GM06990 (cell line): ENCODE results near the gene MROH2A.

ENCODE experiments used
- DNase-seq: peaks from one replicate; pipeline ENCODE4 v3.0.0-alpha.2; 2011; ENCODE audit not compliant: insufficient read length; ENCODE audit errors: extremely low read depth
- H3K27me3 ChIP-seq: replicated peaks from 2 replicates; pipeline ENCODE4 v1.6.0; 2011; ENCODE audit warnings: low read length; ENCODE audit not compliant: control insufficient read depth, insufficient read depth
- H3K36me3 ChIP-seq: 2 replicates; pipeline ENCODE4 v1.5.1; 2011; ENCODE audit warnings: low read length; ENCODE audit not compliant: control insufficient read depth, insufficient read depth
- H3K4me3 ChIP-seq: replicated peaks from 2 replicates; pipeline ENCODE4 v1.5.1; 2011; ENCODE audit warnings: low read depth, mild to moderate bottlenecking, control low read depth, low read length
- TF ChIP-seq, protein P1 (sequence below): IDR thresholded peaks from 2 replicates; pipeline ENCODE4 v1.5.1; 2011; ENCODE audit warnings: low read length, control low read depth, mild to moderate bottlenecking, inconsistent platforms; ENCODE audit not compliant: insufficient read depth, poor library complexity, severe bottlenecking

The MROH2A gene

DNA sequence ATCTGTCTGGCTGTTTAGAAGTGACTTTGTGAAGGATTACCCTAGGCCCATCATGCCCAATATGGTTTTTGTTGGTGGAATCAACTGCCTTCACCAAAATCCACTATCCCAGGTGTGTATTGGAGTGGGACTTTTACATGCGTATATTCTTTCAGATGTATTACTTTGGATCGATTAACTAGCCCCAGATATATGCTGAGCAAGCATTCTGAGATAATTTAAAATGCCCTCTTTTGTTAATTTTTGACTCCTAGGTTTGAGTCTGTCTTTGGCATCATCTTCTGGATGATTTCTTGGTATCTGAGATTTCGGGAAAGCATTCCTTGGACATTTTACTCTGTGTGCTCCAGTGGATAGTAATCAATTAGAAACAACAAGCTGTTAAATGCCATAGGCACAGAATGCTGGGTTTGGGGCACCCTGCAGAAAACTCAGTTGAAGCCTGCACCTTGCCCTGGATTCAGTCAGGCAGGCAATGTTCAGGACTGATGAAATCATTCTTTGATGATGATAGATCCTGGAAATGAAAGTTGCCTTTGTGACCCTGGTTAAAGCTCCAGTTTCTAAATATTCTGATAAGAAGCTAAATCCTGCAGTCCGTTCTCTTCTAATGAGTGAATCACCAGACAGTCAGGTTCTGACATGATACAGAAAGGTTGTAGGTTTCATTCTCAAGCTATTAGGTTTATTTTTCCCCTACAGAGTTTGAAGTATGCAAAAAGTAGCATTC is 16.9 kb upstream of the MROH2A start:
- Histone ChIP-seq H3K4me3 (no peak overlapping the region), H3K36me3 (no peaks in the 10 kb centered on the region), H3K27me3 (no peaks in the 10 kb centered on the region)
- DNase-seq = no peak
- TF ChIP-seq, protein P1, sequence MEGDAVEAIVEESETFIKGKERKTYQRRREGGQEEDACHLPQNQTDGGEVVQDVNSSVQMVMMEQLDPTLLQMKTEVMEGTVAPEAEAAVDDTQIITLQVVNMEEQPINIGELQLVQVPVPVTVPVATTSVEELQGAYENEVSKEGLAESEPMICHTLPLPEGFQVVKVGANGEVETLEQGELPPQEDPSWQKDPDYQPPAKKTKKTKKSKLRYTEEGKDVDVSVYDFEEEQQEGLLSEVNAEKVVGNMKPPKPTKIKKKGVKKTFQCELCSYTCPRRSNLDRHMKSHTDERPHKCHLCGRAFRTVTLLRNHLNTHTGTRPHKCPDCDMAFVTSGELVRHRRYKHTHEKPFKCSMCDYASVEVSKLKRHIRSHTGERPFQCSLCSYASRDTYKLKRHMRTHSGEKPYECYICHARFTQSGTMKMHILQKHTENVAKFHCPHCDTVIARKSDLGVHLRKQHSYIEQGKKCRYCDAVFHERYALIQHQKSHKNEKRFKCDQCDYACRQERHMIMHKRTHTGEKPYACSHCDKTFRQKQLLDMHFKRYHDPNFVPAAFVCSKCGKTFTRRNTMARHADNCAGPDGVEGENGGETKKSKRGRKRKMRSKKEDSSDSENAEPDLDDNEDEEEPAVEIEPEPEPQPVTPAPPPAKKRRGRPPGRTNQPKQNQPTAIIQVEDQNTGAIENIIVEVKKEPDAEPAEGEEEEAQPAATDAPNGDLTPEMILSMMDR = no peak

DNA sequence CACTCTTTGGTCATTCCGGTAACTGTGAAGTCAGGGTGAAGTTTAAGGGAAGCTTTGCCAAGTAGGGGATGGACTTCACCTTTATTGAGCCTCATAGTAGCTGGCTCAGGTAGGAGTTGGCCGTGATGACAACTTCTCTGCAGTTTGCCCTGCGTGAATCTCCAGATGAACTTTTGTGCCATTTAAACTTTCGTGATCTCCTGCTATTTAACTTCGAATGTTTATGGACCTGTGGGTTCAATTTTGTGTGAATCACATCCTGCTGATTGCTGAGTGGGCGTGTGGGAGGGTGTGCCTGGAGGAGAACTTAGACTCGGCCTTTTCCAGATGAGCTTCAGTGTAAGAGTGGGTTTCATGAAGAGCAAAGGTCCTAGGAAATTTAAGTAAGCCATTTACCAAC is 13.9 kb upstream of the MROH2A start:
- no peaks in the 10 kb centered on the region for H3K36me3 ChIP-seq
- no peak overlapping the region for H3K4me3 ChIP-seq
- DNase-seq = no peak
- H3K27me3 ChIP-seq = no peaks in the 10 kb centered on the region
- TF ChIP-seq, protein P1 = no peak

DNA sequence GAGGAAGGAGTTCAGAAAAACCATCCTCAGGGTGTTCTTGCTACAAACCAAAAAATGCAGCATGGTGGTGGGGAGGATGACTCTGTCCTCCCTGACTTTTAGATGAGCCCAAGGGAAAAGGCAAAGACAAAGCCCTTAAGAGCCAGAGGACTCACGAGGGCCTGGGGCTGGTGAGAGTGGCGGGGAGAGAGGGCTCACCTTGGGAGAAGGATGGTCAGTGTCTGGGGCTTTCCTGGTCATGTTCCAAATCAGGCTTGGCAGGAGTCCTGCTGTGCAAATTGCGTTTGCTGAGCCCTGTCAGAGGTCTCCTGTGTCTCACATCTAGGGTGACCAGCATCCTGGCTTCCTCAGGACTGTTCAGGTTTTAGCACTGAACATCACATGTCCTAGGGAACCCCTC is 13.4 kb upstream of the MROH2A start:
- no peaks in the 10 kb centered on the region for H3K27me3 ChIP-seq
- no peaks in the 10 kb centered on the region for H3K36me3 ChIP-seq
- DNase-seq = no peak
- TF ChIP-seq, protein P1 = no peak
- H3K4me3 ChIP-seq = no peak overlapping the region

DNA sequence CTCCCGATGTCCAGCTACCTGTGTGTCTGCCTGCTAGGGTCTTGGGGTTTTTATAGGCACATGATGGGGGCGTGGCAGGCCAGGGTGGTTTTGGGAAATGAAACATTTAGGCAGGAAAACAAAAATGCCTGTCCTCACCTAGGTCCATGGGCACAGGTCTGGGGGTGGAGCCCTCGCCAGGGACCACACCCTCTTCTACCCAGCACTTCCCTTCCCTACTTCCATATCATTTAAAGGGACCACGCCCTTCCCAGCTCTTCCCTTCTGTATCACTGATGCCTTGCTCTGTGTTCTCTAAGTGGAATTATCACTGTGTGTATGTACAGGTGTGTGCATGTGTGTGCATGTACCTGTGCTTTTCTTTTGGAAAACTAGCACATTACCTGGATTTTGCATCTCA is 11.7 kb upstream of the MROH2A start:
- Histone ChIP-seq H3K36me3 (no peaks in the 10 kb centered on the region), H3K4me3 (no peak overlapping the region), H3K27me3 (no peaks in the 10 kb centered on the region)
- no peak for DNase-seq
- TF ChIP-seq, protein P1 = no peak

DNA sequence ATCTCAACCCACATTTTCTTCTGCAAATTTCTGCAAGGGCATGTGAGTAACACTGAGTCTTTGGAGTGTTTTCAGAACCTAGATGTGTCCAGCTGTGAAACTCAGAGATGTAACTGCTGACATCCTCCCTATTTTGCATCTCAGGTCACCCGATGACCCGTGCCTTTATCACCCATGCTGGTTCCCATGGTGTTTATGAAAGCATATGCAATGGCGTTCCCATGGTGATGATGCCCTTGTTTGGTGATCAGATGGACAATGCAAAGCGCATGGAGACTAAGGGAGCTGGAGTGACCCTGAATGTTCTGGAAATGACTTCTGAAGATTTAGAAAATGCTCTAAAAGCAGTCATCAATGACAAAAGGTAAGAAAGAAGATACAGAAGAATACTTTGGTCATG is 10.1 kb upstream of the MROH2A start:
- no peak for DNase-seq
- TF ChIP-seq, protein P1 = no peak
- H3K4me3 ChIP-seq = no peak overlapping the region
- no peaks in the 10 kb centered on the region for H3K27me3 ChIP-seq
- no peaks in the 10 kb centered on the region for H3K36me3 ChIP-seq

DNA sequence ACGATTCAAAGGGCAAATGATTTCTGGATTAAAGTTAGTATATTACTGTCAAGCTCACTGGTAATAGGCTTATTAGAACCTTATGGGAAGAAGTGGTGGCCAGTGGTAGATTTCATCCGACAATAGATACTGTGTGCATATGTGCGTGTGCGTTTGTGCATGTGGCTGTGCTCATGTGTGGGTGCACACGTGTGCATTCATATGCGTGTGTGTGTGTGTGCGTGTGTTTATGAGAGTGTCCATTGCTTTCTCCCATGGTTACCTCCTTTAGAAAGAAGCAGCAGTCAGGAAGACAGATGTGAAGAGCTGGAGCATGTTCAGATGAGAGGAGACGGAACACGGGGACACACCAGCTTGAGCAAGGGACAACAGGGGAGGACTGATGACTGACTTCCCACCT is 8.9 kb upstream of the MROH2A start:
- no peak overlapping the region for H3K4me3 ChIP-seq
- DNase-seq = no peak
- no peaks in the 10 kb centered on the region for H3K36me3 ChIP-seq
- TF ChIP-seq, protein P1 = no peak
- H3K27me3 ChIP-seq = no peaks in the 10 kb centered on the region
